Kidney tubule cell (primary cell): ENCODE data around the gene IL36G.
"Not testable (repeated sequence)": the region's sequence is repeated elsewhere in the genome, so short reads cannot be mapped to it uniquely, and the experiment has no call there.

Experiments
- DNase-seq: peaks from one replicate; pipeline ENCODE4 v3.0.0-alpha.2; 2018; ENCODE audit warnings: low spot score

IL36G gene

GRCh38 chr2:112977559-112978056, at the start of gene IL36G:
Gene IL36G, plus strand, starts transcription at chr2:112978006. Its CDS starts 633 bp downstream, at chr2:112978639.
- no peak for DNase-seq

- no peak for DNase-seq
Observed at GRCh38 chr2:112933261-112933660, 44.5 kb upstream of the IL36G start.

- DNase-seq = not testable (repeated sequence)
Observed at GRCh38 chr2:112934117-112934516, 43.7 kb upstream of the IL36G start.

DNA sequence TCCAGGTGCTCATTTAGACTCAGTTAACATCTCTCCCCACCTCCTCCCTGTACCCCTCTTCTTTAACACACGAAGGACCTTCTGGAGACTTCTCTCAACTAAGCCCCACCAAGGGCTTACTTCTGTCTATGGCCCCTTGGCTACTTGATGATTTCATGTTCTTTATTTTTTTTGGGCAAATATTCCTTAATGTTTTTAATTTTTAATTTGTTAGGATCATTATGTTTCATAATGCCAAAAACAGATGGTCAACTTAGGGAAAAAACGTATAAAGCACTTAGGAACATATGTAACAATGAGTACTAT, 40.9 kb upstream of the IL36G start:
- DNase-seq = no peak

GRCh38 chr2:112938904-112939303, 38.9 kb upstream of the IL36G start:
- peak; percentile 89 for DNase-seq

DNA sequence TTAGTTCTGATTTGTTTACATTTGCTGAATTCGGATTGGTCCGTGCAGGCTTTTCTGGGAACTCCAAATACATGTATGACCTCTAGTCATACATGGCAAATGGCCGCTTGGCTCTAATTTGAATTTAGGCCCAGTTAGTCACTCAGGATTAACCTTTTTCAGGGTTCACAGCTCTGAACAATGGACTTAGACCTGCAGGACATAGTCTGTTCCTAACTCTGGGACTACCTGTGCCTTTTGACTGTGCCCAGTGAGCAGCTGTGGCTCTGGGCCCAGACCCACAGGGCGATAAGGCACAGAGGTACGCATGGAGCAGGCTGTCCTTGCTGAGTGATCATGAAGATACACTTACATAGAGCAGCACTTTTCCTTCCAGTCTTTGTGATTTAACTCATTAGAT, 38.4 kb upstream of the IL36G start:
- DNase-seq = no peak

DNA sequence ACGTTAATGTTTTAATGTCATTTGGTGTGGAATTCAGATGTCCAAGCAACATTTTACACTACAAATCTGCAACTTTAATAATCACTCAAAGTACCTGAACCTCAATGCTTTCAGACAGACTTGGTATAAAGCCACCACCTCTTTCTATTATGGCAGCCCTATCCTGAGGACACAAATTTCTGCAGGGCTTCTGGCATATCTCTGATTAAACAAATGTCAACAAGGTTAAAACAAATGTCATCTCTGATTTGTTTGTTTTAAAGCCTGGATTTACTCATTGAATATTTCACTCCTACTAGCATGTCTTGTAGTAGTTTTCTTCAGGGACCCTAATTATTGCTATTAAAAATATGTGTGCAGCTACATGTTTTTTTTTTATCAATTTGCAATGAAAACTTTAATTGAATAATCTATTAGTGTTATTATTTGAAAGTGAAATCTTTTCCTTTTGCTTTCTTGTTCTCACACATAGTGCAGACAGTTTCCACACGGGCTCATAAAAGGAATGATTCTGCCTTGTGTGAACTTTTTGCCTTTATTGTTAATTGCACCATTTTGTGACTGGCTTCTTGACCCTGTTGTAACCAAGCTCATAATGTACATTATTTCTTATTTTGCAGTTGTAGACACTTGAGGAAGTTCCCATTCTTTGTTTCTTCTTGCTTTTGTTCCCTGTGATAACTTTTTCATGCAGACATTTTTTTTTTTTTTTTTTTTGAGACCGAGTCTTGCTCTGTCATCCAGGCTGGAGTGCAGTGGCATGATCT, 36.8 kb upstream of the IL36G start:
- DNase-seq = no peak

DNA sequence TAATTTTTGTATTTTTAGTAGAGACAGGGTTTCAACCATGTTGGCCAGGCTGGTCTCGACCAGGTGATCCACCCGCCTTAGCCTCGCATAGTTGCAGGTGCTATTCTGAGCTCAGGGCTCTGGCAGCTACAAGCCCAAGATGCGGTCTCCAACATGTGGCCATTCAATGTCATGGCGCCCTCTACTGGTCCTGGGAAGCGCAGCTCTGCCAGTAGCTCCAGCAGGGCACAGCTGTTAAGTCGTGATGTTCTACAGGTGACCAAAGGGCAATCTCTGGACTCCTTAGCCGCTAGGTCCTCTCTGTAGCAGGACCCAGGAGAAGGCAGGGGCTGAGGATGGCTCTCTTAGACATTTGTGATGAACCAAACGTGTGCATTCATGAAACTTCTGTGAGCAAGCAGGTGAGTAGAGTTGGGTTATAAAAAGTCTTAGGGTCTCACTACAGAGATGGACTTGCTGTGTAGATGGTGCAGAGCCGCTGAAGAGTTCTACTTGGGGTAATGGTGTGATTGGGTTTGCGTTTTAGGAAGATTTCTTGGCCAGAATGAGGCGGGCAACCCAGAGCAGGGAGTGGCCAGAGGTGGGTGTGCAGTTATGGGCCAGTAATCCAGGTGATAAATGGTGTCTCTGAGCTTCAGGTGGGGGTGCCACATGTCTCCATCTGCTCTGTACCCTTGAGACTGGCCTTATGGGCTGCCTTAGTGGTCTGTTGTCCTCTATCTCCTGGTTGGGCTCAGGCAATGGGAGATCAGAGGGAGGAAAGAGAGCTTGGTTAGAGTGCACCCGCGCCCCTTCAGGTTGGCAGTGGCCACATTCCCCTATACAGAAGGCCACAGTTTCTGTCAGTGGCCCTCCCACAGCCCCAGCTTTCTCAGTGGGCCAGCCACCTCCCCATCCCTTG, 35.8 kb upstream of the IL36G start:
- DNase-seq = peak; percentile 82

DNA sequence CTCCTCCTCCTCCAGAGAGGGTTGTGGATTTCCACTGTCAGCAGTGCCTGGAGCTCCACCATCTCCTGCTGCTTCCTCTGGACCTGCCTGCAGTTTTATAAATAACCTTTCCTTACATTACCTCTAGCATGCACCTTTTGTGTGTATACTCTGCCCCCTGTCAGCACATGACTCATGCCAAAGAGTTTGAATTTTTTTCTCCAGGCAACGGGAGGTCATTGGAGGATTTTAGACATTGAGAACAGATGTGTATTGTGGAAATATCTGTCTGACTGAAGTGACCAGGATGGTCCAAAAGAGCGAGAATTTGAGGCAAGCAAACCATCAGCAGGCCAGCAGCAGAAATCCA, 35.2 kb upstream of the IL36G start:
- peak; percentile 52 for DNase-seq

GRCh38 chr2:112944971-112945370, 32.8 kb upstream of the IL36G start:
- DNase-seq = no peak

DNA sequence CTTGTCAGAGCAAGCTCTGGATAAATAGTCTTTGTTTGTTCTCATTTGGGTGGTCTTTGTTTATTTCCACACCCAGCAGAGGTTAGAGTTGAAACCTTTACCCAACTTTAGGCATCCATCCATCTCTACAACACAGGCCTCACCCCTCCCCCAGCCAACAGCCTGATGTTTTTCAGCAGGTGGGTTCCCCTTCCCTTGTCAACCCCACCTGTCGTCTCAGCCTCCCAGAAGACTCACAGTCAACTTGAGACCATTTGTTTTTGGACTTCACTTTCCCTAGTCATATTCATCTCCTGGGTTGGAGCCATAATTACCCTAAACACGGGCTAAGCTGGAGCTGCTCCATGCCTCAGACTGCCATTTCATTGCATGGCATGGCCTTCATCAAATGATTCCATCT, 31.7 kb upstream of the IL36G start:
- no peak for DNase-seq

GRCh38 chr2:112947374-112947773, 30.4 kb upstream of the IL36G start:
- no peak for DNase-seq

- DNase-seq = no peak
Observed at GRCh38 chr2:112949456-112949855, 28.4 kb upstream of the IL36G start.

GRCh38 chr2:112954364-112954763, 23.4 kb upstream of the IL36G start:
- DNase-seq = no peak

- peak; percentile 74 for DNase-seq
Observed at GRCh38 chr2:112957511-112957910, 20.3 kb upstream of the IL36G start.

GRCh38 chr2:112958428-112959108, 19.2 kb upstream of the IL36G start:
- DNase-seq = peak; percentile 59

DNA sequence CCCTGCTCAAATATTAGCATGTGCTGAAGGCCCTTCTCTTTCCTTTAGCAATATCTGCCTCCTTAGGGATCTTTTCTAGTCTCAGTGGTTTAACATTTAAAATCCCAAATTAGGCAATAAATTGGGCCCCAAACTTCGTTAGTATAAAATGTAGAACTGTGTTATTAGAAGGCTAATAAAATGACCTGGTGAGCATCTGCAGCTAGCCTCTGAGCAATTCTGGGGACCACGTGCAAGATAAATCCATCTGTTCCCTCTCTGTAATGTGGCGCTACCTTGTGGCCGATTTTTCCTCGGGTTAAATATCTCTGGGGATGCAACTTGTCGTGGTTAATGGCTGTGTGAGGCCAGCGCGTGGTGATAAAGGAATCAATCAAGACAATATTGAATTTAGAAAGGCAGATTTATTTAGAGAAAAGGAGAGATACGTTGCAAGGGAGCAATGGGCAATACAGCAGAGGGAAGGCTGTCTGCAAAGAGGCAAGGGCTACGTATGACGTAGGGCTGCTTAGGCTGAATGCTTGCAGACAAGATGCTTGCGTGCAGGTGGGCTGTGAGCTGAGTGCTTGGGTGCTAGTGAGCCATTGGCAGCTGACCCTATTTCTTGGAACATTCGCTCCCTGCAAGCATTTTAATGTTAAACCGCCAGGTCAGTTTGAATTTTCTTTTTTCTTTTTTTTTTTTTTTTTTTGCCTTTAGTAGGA, 18.5 kb upstream of the IL36G start:
- no peak for DNase-seq

- no peak for DNase-seq
Observed at GRCh38 chr2:112960230-112960825, 17.5 kb upstream of the IL36G start.

GRCh38 chr2:112962308-112963175, 15.3 kb upstream of the IL36G start:
- DNase-seq = peak; percentile 29

GRCh38 chr2:112967023-112967422, 10.8 kb upstream of the IL36G start:
- no peak for DNase-seq
